Hepatocyte (in vitro differentiated cells): Measurements from ENCODE around the gene ALPK3.

Experiments used
- CTCF ChIP-seq: fragments of 200-600 bp; sonication (generic); IDR thresholded peaks from 2 replicates; pipeline ENCODE4 v1.5.1; 2016; ENCODE audit warnings: antibody characterized with exemption, mild to moderate bottlenecking; ENCODE audit not compliant: poor library complexity
- EZH2 ChIP-seq: fragments of 200-600 bp; sonication (generic); IDR thresholded peaks from 2 replicates; pipeline ENCODE4 v1.6.1; 2016; ENCODE audit warnings: antibody characterized with exemption, mild to moderate bottlenecking, borderline replicate concordance
- EZH2phosphoT487 ChIP-seq: fragments of 200-600 bp; sonication (generic); IDR thresholded peaks from one replicate; pipeline ENCODE4 v1.6.1; 2018; ENCODE audit warnings: antibody characterized with exemption, mild to moderate bottlenecking, low read depth, moderate library complexity; ENCODE audit not compliant: unreplicated experiment, severe bottlenecking

- TF ChIP-seq EZH2phosphoT487 (no peak), CTCF (no peak), EZH2 (no peak)
Observed at GRCh38 chr15:84785053-84785452, 32.1 kb upstream of the ALPK3 start.
